ENCODE data around the gene ACTG1. TPM values are rescaled to one million over a fixed set of nuclear protein-coding genes. Genes with fewer than 3 reads are reported as not detected.

Gene ACTG1
- total RNA-seq, 1 donor from 2014 or later = 342 TPM

- Histone ChIP-seq H3K4me3 (peak overlapping the region; percentile 84), H3K4me1 (peaks cover 49% of the 10 kb centered on the region), H3K36me3 (no peaks in the 10 kb centered on the region), H3K9me3 (replicated peaks) (no peaks in the 10 kb centered on the region), H3K27ac (replicated peaks) (peak overlapping the region; percentile 93), H3K27me3 (ENCODE audit: low read depth) (peaks cover 7% of the 10 kb centered on the region)
- intact Hi-C loops (cut with micrococcal nuclease) = no loop called here
- no peak for TF ChIP-seq CTCF (IDR thresholded peaks at IDR 0.05; ENCODE audit: borderline replicate concordance)
- DNase-seq = peak; percentile 85
These were observed 24.9 kb downstream of the ACTG1 start for GRCh38 chr17:81487487-81488275.

- H3K9me3 ChIP-seq (replicated peaks) = no peaks in the 10 kb centered on the region
- no peaks in the 10 kb centered on the region for H3K36me3 ChIP-seq
- no peak for DNase-seq
- TF ChIP-seq CTCF (IDR thresholded peaks at IDR 0.05; ENCODE audit: borderline replicate concordance) = no peak
- H3K27me3 ChIP-seq (ENCODE audit: low read depth) = peaks cover 7% of the 10 kb centered on the region
- intact Hi-C loops (cut with micrococcal nuclease) = no loop called here
- H3K4me1 ChIP-seq = peaks cover 55% of the 10 kb centered on the region
- no peak overlapping the region for H3K27ac ChIP-seq (replicated peaks)
- H3K4me3 ChIP-seq = peak overlapping the region; percentile 84
These were observed 25.5 kb downstream of the ACTG1 start for GRCh38 chr17:81487089-81487486.

GRCh38 chr17:81486199-81486810 is 26.3 kb downstream of the ACTG1 start:
- peaks cover 7% of the 10 kb centered on the region for H3K27me3 ChIP-seq (ENCODE audit: low read depth)
- H3K36me3 ChIP-seq = no peaks in the 10 kb centered on the region
- H3K27ac ChIP-seq (replicated peaks) = no peak overlapping the region
- intact Hi-C loops (cut with micrococcal nuclease) = no loop called here
- peaks cover 62% of the 10 kb centered on the region for H3K4me1 ChIP-seq
- H3K9me3 ChIP-seq (replicated peaks) = no peaks in the 10 kb centered on the region
- TF ChIP-seq CTCF (IDR thresholded peaks at IDR 0.05; ENCODE audit: borderline replicate concordance) = no peak
- no peak overlapping the region for H3K4me3 ChIP-seq
- DNase-seq = no peak

GRCh38 chr17:81484195-81484979 is 28.2 kb downstream of the ACTG1 start:
- intact Hi-C loops (cut with micrococcal nuclease) = loop anchor here (5.0 kb wide), 1 partner anchor 97 kb away; no protein-coding TSS in a partner anchor
- Histone ChIP-seq H3K27ac (replicated peaks) (peak overlapping the region; percentile 58), H3K9me3 (replicated peaks) (no peaks in the 10 kb centered on the region), H3K36me3 (no peaks in the 10 kb centered on the region), H3K4me3 (peak overlapping the region; percentile 64), H3K27me3 (ENCODE audit: low read depth) (no peaks in the 10 kb centered on the region), H3K4me1 (peaks cover 72% of the 10 kb centered on the region)
- DNase-seq = peak; percentile 88
- peak; percentile 98 for TF ChIP-seq CTCF (IDR thresholded peaks at IDR 0.05; ENCODE audit: borderline replicate concordance)

- no peak for TF ChIP-seq CTCF (IDR thresholded peaks at IDR 0.05; ENCODE audit: borderline replicate concordance)
- Histone ChIP-seq H3K36me3 (no peaks in the 10 kb centered on the region), H3K27ac (replicated peaks) (peak overlapping the region; percentile 58), H3K4me3 (peak overlapping the region; percentile 64), H3K27me3 (ENCODE audit: low read depth) (no peaks in the 10 kb centered on the region), H3K9me3 (replicated peaks) (no peaks in the 10 kb centered on the region), H3K4me1 (peaks cover 67% of the 10 kb centered on the region)
- no peak for DNase-seq
- intact Hi-C loops (cut with micrococcal nuclease) = loop anchor here (5.0 kb wide), 1 partner anchor 97 kb away; no protein-coding TSS in a partner anchor
These were observed 28.8 kb downstream of the ACTG1 start for GRCh38 chr17:81483862-81484194.

All from left ventricle myocardium inferior (tissue), 1 donor.